B cell (primary cell): ENCODE measurements around the gene JAK2. TPM values are rescaled to one million over a fixed set of nuclear protein-coding genes. Genes with fewer than 3 reads are reported as not detected.

Source experiments
- ATAC-seq: fragments of 200-7000 bp; cut with Tn5 transposase; one replicate; pipeline ENCODE4 v1.10.0; 2021; ENCODE audit warnings: low read depth, mild to moderate bottlenecking, moderate number of reproducible peaks, moderate library complexity
- CTCF ChIA-PET: fragments of 350-600 bp; sonication (Branson Sonifier 250); formaldehyde crosslinking; loops from one replicate; lab custom pipeline; 2021; ENCODE audit warnings: antibody characterized with exemption, inconsistent platforms; lab: Charles Lee
- POLR2A ChIA-PET: fragments of 350-600 bp; sonication (Branson Sonifier 250); formaldehyde crosslinking; loops from one replicate; lab custom pipeline; 2021; ENCODE audit warnings: antibody characterized with exemption; lab: Charles Lee
- DNase-seq: peaks from one replicate; pipeline ENCODE4 v3.0.0; 2013
- H2AFZ ChIP-seq: 2 replicates; pipeline ENCODE4 v1.6.1; 2012; ENCODE audit warnings: mild to moderate bottlenecking, low read depth, low read length; ENCODE audit not compliant: insufficient read depth, poor library complexity, severe bottlenecking
- H3K27ac ChIP-seq, 2 donors: 1 replicate in 1 of 2; 2 replicates in 1 of 2; pipeline ENCODE4 v1.5.1; 2012 to 2013; ENCODE audit warnings: low read length in 2 of 2, mild to moderate bottlenecking in 2 of 2, moderate library complexity in 1 of 2
- H3K27me3 ChIP-seq, 4 experiments: fragments of 200-600 bp in 1 of 4; sonication (generic) in 1 of 4; replicated peaks in 1 of 4; 1 replicate in 2 of 4; 2 replicates in 2 of 4; pipeline versions ENCODE4 v1.6.1 to v1.7.0; 2013 to 2016; ENCODE audit warnings: low read length in 3 of 4, mild to moderate bottlenecking in 2 of 4, mixed read lengths in 1 of 4, moderate library complexity in 1 of 4; ENCODE audit not compliant: insufficient read depth in 4 of 4, control insufficient read depth in 3 of 4; ENCODE audit errors: control extremely low read depth in 1 of 4
- H3K36me3 ChIP-seq, 2 experiments: replicated peaks in 1 of 2; 1 replicate in 1 of 2; 2 replicates in 1 of 2; pipeline versions ENCODE4 v1.6.1 to v1.7.1; 2013; ENCODE audit warnings: low read length in 1 of 2; ENCODE audit not compliant: insufficient read depth in 2 of 2, control insufficient read depth in 1 of 2; ENCODE audit errors: control extremely low read depth in 1 of 2, extremely low read depth in 1 of 2
- H3K4me1 ChIP-seq, 2 donors: fragments of 200-600 bp in 1 of 2; sonication (generic) in 1 of 2; 1 replicate in 1 of 2; 2 replicates in 1 of 2; pipeline versions ENCODE4 v1.5.1 to v1.6.1; 2013 to 2017; ENCODE audit warnings: low read length in 2 of 2; ENCODE audit not compliant: control insufficient read depth in 2 of 2, insufficient read depth in 2 of 2
- H3K4me2 ChIP-seq: replicated peaks from 2 replicates; pipeline ENCODE3; 2012; ENCODE audit warnings: mild to moderate bottlenecking, low read depth, low read length; ENCODE audit not compliant: poor library complexity, severe bottlenecking
- H3K4me3 ChIP-seq, 5 experiments: fragments of 200-600 bp in 1 of 5; sonication (generic) in 1 of 5; 1 replicate in 3 of 5; 2 replicates in 2 of 5; pipeline versions ENCODE4 v1.5.1 to v1.7.0; 2011 to 2016; ENCODE audit warnings: low read length in 4 of 5, mild to moderate bottlenecking in 4 of 5, low read depth in 2 of 5, control low read depth in 1 of 5, moderate library complexity in 1 of 5; ENCODE audit not compliant: insufficient read depth in 1 of 5; ENCODE audit errors: control extremely low read depth in 1 of 5, extremely low read depth in 1 of 5
- H3K79me2 ChIP-seq: fragments of 200-600 bp; sonication (generic); one replicate; pipeline ENCODE4 v1.6.0; 2016; ENCODE audit warnings: low read length; ENCODE audit not compliant: control insufficient read depth, insufficient read depth
- H3K9ac ChIP-seq: fragments of 200-600 bp; sonication (generic); 2 replicates; pipeline ENCODE4 v1.6.1; 2017; ENCODE audit warnings: mild to moderate bottlenecking, low read length, moderate library complexity
- H3K9me3 ChIP-seq, 3 donors: one replicate each; pipeline versions ENCODE4 v1.6.1 to v1.7.1; 2013; ENCODE audit warnings: low read length in 2 of 3; ENCODE audit not compliant: control insufficient read depth in 2 of 3, insufficient read depth in 1 of 3; ENCODE audit errors: control extremely low read depth in 1 of 3
- H4K20me1 ChIP-seq: 2 replicates; pipeline ENCODE4 v1.6.0; 2012; ENCODE audit warnings: mild to moderate bottlenecking, low read length; ENCODE audit not compliant: insufficient read depth, control insufficient read depth, poor library complexity, severe bottlenecking
- H3K27ac Mint-ChIP-seq: one replicate; pipeline ENCODE4 v1.8.0; 2021; ENCODE audit warnings: mixed read lengths
- H3K27me3 Mint-ChIP-seq: one replicate; pipeline ENCODE4 v1.8.0; 2021; ENCODE audit warnings: mixed read lengths
- H3K4me1 Mint-ChIP-seq: one replicate; pipeline ENCODE4 v1.8.0; 2021; ENCODE audit warnings: mixed read lengths
- H3K4me3 Mint-ChIP-seq: one replicate; pipeline ENCODE4 v1.8.0; 2021; ENCODE audit warnings: mixed read lengths
- H3K9me3 Mint-ChIP-seq: one replicate; pipeline ENCODE4 v1.8.0; 2022; ENCODE audit warnings: mixed read lengths; ENCODE audit not compliant: insufficient read depth
- EZH2 ChIP-seq: IDR thresholded peaks from 2 replicates; pipeline ENCODE4 v1.6.1; 2012; ENCODE audit warnings: borderline replicate concordance, low read depth, mild to moderate bottlenecking, moderate library complexity, low read length; ENCODE audit not compliant: insufficient read depth, poor library complexity, severe bottlenecking
- WGBS: methylation state at CpG from one replicate; pipeline ENCODE4 v1.1.5; 2013; ENCODE audit warnings: missing lambda C conversion rate; ENCODE audit not compliant: insufficient coverage; 5-methylcytosine and 5-hydroxymethylcytosine counted together
- intact Hi-C: fragments of 100-400 bp; cut with micrococcal nuclease; formaldehyde crosslinking; loops from one replicate; pipeline ENCODE4 v1.10.0; 2022
- polyA plus RNA-seq: library from polyadenylated mRNA; depleted of rRNA; stranded (reverse); fragments of >200 nt; gene quantifications from 2 replicates; pipeline ENCODE4 v1.2.3, GENCODE V29; 2012
- total RNA-seq, 2 donors: library from RNA; stranded (reverse); fragments of 120-200 nt in 1 of 2; gene quantifications; 1 replicate in 1 of 2; 2 replicates in 1 of 2; pipeline versions ENCODE4 v1.2.3 to v1.2.4, GENCODE V29; 2013 to 2022
- TF ChIP-seq, protein P1 (sequence below): fragments of 200-600 bp; IDR thresholded peaks from one replicate; pipeline ENCODE4 v1.8.0; 2022; ENCODE audit warnings: antibody characterized with exemption, mild to moderate bottlenecking

JAK2 gene
- total and polyA plus RNA-seq, 2 donors (not counting 1 experiment from before 2014, with no cell fraction given): 8.0 to 24.6 TPM

DNA sequence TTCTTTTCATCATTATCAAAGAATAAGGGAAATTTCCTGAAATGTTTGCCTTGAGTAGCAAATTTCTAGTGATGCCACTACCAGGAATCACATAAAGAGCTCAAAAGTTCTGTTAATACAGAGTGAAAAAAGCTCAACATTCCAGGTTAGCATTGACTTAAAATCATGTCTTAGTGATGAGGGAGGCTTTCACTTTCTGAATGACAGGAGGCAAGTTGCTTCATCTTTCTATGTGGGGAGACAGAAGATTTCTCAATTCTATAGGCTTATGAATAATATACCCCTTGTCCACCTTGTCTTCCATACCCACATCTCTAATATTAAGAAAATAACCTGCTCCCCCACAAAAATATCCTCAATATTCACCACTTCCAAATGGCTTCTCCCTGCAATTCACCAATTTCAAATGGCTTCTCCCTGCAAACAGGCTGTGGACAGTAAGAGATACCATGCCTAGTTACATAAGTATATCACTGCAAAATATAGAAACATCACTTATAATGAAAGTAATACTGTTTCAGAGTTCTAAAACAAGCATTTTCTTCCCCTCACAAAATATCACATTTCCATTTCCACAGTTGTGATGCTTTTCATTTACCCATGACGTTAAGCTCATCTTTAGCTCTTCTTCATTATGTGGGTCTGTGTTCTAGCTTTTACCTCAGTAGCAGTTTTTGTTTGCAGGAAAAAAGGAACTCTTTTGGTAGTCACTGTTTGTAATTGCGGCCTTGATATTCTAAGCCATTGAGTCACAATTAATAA, 2.2 kb upstream of the JAK2 start:
- intact Hi-C loops: loop anchor here (5.0 to 10.0 kb wide), 2 partner anchors 1024 to 1432 kb away; partner anchors contain the start of gene UHRF2
- Histone ChIP-seq H2AFZ (no peak overlapping the region), H3K4me1 (peaks cover 26 to 31% of the 10 kb centered on the region in 2 donors), H4K20me1 (peaks cover 11% of the 10 kb centered on the region), H3K27ac (no peak overlapping the region), H3K9me3 (no peaks in the 10 kb centered on the region), H3K27me3 (no peaks in the 10 kb centered on the region), H3K9ac (no peak overlapping the region), H3K4me3 (no peak overlapping the region), H3K36me3 (no peaks in the 10 kb centered on the region), H3K4me2 (no peak overlapping the region), H3K79me2 (peaks cover 23% of the 10 kb centered on the region)
- Mint-ChIP-seq H3K4me3 (peak overlapping the region; percentile 7), H3K27ac (peak overlapping the region; percentile 60), H3K4me1 (peaks cover 39% of the 10 kb centered on the region), H3K9me3 (no peaks in the 10 kb centered on the region), H3K27me3 (no peaks in the 10 kb centered on the region)
- no peak for TF ChIP-seq EZH2
- TF ChIP-seq, protein P1, sequence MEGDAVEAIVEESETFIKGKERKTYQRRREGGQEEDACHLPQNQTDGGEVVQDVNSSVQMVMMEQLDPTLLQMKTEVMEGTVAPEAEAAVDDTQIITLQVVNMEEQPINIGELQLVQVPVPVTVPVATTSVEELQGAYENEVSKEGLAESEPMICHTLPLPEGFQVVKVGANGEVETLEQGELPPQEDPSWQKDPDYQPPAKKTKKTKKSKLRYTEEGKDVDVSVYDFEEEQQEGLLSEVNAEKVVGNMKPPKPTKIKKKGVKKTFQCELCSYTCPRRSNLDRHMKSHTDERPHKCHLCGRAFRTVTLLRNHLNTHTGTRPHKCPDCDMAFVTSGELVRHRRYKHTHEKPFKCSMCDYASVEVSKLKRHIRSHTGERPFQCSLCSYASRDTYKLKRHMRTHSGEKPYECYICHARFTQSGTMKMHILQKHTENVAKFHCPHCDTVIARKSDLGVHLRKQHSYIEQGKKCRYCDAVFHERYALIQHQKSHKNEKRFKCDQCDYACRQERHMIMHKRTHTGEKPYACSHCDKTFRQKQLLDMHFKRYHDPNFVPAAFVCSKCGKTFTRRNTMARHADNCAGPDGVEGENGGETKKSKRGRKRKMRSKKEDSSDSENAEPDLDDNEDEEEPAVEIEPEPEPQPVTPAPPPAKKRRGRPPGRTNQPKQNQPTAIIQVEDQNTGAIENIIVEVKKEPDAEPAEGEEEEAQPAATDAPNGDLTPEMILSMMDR: no peak
- no peak for ATAC-seq
- WGBS: no CpG with 5 or more reads among the region's 2 CpGs
- CTCF ChIA-PET: interaction anchor here (0.5 to 2.6 kb wide), 7 partner anchors 9 to 223 kb away, joined by 3 to 10 read pairs (median 3); partner anchors contain the start of gene RCL1
- POLR2A ChIA-PET: interaction anchor here (1.5 kb wide), 1 partner anchor 81 kb away, joined by 3 read pairs; no protein-coding TSS in a partner anchor
- no peak for DNase-seq
